Pons (tissue), 1 donor: ENCODE measurements around the gene FNBP1L.
A peak's percentile ranks its signal among the peaks of the same experiment; 100 is the strongest.

Experiments used
- DNase-seq: peaks from one replicate; pipeline ENCODE4 v3.0.0-alpha.2; 2016; ENCODE audit warnings: low spot score

FNBP1L gene

GRCh38 chr1:93489756-93490155 is 41.8 kb downstream of the FNBP1L start:
- peak; percentile 49 for DNase-seq

- no peak for DNase-seq
These were observed 42.4 kb downstream of the FNBP1L start for GRCh38 chr1:93490357-93490756.

- no peak for DNase-seq
These were observed 48.0 kb downstream of the FNBP1L start for GRCh38 chr1:93495911-93496310.

- DNase-seq: no peak
These were observed 48.6 kb downstream of the FNBP1L start for GRCh38 chr1:93496520-93496919.

GRCh38 chr1:93499075-93499474 is 51.2 kb downstream of the FNBP1L start:
- no peak for DNase-seq

GRCh38 chr1:93499533-93499932 is 51.6 kb downstream of the FNBP1L start:
- DNase-seq: no peak

GRCh38 chr1:93500275-93500674 is 52.4 kb downstream of the FNBP1L start:
- no peak for DNase-seq

GRCh38 chr1:93501399-93501798 is 53.5 kb downstream of the FNBP1L start:
- DNase-seq: no peak

- DNase-seq: no peak
These were observed 54.0 kb downstream of the FNBP1L start for GRCh38 chr1:93501829-93502369.

- DNase-seq: no peak
These were observed 54.7 kb downstream of the FNBP1L start for GRCh38 chr1:93502571-93502970.

GRCh38 chr1:93503163-93503562 is 55.2 kb downstream of the FNBP1L start:
- DNase-seq: no peak

GRCh38 chr1:93503816-93504215 is 55.9 kb downstream of the FNBP1L start:
- no peak for DNase-seq

- DNase-seq: no peak
These were observed 56.5 kb downstream of the FNBP1L start for GRCh38 chr1:93504247-93505033.

- no peak for DNase-seq
These were observed 58.2 kb downstream of the FNBP1L start for GRCh38 chr1:93506126-93506525.

GRCh38 chr1:93516164-93516563 is 68.2 kb downstream of the FNBP1L start:
- no peak for DNase-seq

- no peak for DNase-seq
These were observed 70.6 kb downstream of the FNBP1L start for GRCh38 chr1:93518516-93518915.

- no peak for DNase-seq
These were observed 71.4 kb downstream of the FNBP1L start for GRCh38 chr1:93519199-93519829.

- DNase-seq: no peak
These were observed 73.7 kb downstream of the FNBP1L start for GRCh38 chr1:93521618-93522017.

- DNase-seq: no peak
These were observed 74.8 kb downstream of the FNBP1L start for GRCh38 chr1:93522721-93523120.

GRCh38 chr1:93525431-93525830 is 77.5 kb downstream of the FNBP1L start:
- no peak for DNase-seq

GRCh38 chr1:93526431-93526830 is 78.5 kb downstream of the FNBP1L start:
- no peak for DNase-seq

- DNase-seq: no peak
These were observed 80.5 kb downstream of the FNBP1L start for GRCh38 chr1:93528412-93528811.

GRCh38 chr1:93531193-93531592 is 83.3 kb downstream of the FNBP1L start:
- DNase-seq: no peak
